HG02798 (cell line): ENCODE measurements around the gene SOS1.
"Not testable (repeated sequence)": the region's sequence is repeated elsewhere in the genome, so short reads cannot be mapped to it uniquely, and the experiment has no call there.

Experiments used
- ATAC-seq: cut with Tn5 transposase; IDR thresholded peaks from one replicate; pipeline ENCODE4 v1.9.1; 2021; ENCODE audit warnings: mild to moderate bottlenecking; ENCODE audit not compliant: unreplicated experiment, poor library complexity

SOS1 gene

DNA sequence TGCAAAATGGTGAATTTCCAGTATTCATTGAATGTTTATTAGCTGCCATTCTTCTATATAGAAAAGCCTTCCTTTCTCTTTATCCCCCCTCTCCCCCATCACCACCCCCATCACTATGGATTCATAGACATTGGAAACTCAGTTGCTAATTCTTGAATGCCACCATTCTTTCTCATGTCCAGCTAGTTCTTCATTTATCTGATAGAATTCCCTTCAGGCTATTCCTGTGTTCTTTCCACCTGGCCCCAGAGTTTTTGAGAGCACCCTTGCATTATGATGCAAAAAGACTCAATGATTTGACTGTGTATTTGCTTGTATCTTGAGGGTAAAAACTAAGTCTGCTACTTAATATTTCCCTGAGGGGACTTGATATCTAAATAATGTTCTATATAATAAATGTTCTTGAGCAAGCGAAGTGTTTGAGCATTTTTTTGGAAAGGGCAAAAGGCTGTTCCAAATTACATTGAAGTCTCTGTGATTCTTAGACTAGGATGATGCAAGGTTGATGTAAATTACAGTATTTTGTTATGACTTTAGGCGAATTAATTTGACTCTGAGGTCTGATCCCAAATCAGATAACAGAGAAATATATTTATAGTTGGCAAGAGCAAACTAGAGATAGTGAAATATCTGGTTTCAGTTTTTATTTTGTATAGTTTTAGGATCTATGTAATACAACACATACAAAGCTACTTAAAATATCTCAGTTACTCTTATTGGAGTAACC, 18.8 kb upstream of the SOS1 start:
- no peak for ATAC-seq

DNA sequence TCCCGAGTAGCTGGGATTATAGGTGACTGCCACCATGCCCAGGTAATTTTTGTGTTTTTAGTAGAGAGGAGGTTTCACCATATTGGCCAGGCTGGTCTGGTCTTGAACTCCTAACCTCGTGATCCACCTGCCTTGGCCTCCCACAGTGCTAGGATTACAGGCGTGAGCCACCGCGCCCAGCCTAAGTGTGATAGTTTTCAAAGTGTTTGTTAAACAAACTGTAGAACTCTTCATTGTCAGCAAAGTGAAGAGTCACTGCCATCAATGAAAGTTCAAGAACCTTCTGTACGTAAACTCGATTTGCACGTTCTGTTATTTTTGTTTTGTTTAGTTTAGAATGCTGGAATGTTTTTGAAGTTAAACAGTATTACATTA, 18.0 kb upstream of the SOS1 start:
- no peak for ATAC-seq

DNA sequence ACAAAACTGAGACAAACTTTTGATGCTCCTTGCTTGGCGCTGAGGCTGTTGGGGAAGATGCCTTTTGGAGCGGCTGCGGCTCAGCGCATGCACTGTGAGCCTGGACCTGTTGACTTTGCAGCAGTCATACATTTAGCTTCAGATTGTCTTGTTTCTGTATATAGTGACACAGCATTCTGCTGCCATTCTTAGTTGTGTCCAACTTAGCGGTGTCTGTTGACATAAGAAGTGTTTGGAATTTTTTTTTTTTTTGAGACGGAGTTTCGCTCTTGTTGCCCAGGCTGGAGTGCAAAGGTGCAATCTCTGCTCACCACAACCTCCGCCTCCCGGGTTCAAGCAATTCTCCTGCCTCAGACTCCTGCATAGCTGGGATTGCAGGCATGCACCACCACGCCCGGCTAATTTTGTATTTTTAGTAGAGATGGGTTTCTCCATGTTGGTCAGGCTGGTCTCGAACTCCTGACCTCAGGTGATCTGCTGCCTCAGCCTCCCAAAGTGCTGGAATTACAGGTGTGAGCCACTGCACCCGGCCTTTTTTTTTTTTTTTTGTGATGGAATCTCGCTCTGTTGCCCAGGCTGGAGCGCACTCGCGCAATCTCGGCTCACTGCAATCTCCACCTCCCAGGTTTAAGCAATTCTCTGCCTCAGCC, 17.5 kb upstream of the SOS1 start:
- not testable (repeated sequence) for ATAC-seq

DNA sequence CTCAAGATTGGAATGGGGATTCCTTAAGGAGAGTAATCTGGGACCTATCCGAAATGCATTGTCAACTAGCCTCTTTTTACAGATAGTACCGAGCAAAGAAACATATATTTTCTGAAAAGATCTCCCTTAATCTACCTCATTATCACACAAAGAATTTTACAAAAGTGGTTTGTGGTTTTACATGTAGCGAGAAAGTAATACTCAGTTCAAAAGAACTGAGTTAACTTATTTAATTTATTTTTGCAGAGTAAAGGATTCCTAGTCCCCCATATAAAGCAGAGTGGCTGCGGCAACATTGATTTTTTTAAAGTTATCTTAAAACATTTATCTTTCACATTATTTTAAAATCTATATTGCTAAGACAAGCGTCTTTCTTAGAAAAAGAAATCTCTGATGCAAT, 15.9 kb upstream of the SOS1 start:
- no peak for ATAC-seq

DNA sequence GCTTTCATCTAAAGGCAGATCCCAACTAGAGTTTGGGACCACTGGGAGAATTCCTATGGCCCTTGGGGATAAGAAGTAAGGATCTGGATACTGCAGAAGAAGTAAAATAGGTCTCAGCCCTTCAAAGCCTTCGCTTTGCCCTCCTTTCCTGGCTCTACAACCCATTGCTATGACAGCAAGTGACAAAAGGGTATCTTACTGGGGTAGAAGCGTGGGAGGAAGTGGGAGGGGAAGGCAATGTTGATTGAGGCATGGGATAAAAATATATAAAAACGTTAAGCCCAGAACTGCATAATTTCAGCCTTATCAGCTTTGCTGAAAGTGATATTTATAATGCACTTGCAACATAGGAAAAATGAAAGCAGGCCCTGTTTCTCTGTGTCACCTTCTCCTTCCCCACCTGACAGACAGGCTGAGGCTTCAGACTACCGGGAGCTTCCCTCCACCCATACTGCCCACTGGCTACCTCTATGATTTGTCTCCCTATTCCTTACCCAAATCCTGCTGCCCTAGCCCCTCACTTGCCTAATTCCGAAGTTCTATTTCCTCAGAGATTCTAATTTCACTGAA, 14.9 kb upstream of the SOS1 start:
- ATAC-seq = no peak

DNA sequence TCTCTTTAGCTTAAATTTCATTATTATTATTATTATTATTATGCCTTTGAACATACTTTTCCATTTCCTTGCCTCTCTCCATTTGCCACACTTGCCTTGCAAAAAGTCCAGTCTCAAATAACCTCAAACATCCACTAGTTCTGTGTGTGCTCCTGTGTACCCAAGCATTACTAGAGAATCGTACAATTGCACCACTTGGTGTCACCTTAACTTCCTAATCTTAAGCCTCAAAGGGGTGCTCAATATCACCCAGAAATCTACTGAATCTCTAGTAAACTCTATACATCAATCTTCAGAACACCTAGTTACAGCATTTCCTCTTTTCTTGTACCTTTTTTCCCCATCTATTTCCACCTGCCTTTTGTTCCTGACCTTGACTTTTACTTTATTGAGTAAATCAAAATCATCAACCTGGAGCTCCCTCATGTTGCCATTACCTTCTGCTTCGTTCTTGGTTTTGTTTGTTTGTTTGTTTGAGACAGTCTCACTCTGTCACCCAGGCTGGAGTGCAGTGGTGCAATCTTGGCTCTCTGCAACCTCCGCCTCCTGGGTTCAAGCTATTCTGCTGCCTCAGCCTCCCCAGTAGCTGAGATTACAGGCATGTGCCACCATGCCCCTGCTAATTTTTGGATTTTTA, 12.5 kb upstream of the SOS1 start:
- no peak for ATAC-seq

DNA sequence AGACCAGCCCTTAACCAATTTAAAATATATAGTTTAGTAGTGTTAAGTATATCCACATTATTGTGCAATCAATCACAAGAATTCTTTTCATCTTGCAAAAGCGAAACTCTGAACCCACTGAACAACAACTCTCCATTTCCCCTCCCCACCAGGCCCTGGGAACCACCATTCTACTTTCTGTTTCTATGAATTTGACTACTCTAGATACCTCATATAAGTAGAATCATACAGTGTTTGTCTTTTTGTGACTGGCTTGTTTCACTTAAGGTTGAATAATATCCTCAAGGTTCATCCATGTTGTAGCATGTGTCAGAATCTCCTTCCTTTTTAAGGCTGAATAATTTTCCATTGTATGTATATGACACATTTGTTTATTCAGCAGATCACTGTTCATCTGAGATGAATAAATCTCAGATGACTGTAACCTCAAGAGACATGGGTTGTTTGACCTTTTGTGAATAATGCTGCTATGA, 8.1 kb upstream of the SOS1 start:
- ATAC-seq = peak; percentile 53

DNA sequence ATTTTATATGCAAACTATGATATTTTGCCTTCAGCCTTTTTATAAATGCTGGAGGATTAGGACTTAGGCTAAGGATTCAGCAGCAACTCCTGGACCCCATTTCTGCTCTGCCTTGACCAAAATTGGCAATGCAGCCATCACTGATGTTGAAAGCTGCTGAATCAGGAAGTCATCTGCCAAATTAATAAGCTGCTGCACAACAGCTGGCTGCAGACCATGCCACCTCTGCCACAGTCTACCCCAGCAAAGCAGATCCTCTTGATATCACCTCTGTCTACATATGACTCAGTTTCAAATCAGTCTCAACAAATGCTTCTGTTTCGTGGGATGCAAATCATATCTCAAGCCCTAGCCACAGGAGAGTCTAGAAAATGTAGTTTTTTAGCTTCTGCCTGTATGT, 7.1 kb upstream of the SOS1 start:
- peak; percentile 43 for ATAC-seq

DNA sequence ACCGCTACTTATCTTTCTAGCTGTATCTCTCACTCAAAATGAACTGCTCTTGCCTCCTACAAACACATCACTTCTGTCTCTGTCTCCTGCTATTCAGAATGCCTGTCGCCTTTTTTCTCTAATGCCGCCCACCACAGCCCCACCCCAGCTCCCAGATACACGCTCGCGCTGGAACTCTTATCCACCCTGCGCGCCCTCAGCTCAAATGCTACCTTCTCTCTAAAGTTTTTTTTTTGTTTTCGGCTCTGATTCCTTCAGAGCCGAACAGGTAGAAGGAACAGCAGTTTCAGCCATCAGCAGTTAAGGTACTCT, 3.9 kb upstream of the SOS1 start:
- ATAC-seq = no peak

DNA sequence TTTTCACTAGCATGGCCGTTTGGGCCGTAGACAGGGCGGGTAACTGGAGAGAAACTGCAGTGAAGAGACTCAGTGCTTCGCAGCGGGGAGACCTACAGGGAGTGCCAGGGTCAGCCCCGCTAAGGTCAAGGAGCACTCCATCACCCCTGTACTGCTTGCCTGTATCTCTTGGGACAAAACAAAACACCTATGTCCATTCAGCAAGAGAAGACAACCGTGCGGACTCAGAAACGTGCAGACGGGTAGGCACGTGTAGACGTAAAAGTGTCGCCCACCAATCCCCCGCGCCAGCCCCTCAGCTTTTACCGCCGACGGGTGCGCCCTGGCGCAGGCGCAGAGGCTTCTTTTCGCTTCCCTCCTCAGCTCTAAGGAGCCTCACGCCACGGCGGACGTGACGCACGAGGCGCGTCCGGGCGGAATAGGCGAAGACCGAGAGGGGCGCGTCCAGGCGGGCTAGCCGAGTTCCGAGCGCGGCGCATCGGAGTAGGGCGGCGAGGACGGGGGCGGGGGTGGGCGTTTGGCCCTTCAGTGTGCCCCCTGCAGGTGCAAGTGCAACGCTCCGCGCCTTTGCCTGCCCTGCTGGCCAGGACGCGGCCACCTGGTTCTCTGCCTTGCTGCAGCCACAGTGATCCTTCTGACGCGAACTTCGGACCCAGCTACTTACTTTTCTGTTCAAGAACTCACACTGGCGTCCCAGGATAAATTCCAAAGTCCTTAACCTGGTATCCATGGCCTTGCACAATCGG, 3.3 kb upstream of the SOS1 start:
- ATAC-seq = peak; percentile 67

DNA sequence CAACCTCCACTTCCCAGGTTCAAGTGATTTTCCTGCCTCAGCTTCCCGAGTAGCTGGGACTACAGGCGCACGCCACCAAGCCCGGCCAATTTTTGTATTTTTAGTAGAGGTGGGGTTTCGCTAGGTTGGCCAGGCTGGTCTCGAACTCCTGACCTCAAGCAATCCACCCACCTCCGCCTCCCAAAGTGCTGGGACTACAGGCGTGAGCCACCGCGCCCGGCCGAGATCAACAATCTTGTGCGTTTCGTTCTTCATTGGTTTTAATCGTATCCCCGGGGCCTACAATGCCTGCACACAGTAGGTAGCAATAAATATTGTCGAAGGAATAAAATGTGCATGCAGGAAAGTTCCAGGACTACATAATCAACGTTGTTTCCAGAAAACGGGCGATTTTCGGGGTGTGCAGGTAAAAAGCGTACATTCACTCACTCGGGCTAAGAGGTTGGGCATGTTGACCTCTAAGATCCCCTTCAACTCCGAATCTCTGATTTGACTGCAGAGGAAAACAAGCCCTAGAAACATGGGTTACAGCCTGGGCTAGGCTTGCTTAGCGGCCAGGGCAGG, 2.7 kb upstream of the SOS1 start:
- ATAC-seq = no peak

DNA sequence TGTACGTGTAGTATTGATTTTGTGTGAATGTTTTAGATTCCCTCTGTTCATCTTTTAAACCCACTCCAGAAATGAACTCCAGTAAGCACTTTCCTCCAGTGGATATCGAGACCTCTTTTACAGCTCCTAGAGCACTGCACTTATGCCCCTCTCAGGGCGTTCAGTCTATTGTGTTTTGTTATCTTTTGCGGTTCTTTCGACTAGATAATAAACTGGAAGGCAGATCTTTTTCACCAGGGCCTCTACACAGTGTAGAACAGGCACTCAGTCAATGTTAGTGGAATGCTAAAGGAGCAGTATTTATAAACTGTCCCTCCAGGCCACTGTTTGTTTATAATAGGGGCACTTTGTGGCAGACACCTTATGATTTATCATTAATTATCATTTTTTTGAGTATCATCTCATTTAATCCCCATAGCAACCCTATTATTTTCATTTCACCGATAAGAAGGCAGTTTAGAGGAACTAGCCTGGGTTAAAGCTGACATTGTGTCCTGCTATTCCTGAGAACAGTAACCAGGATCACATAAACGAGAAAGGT, 742 bp upstream of the SOS1 start:
- ATAC-seq = no peak

DNA sequence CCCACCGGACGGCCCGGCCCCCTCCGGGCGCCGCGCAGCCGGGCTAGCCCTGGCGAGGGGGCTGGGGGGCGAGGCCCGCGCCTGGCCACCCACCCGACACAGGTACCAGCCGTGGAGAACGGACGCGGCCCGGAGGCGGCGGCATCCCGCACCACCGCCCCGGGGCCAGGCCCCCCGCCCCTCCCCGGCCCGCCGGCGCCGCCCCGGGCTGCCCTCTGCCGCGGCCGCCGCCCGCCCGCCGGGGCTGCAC, 405 bp downstream of the SOS1 start:
- peak; percentile 24 for ATAC-seq

DNA sequence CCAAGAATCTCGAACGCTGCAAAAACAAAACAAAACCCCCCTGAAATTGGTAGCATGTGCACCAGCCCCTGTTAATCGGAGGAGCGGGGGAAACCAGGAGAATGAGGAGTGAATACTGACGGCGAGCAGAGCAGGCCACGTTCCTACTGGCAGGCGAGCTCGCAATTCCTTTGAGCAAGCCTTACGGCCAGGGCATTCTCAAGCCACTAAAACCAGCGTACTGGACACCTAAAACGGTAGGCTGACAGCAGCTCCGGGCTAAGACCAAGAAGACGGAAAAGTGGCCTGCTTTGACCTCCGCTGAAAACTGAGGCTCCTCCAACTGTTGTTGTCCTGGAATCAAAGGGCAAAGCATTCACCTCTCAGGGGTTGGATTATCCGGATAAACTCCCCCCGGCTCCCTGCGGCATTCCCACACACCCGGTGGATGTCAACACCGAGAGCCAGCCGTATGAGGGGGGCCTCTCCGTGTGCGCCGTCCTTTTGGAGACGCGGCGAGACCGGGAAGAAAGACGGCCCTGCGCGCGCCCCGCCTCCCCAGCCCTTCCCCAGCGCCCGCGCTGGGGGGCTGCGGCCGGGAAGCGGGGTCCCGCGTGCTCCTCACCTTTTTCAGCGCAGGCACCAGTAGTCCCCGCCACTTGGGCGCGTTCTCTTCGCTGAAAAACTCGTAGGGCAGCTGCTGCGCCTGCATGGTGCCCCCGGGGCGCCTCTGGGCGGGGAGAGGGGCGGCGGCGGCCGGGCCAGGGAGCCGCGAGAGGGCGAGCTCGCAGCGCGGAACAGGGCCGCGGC, 925 bp downstream of the SOS1 start:
- peak; percentile 46 for ATAC-seq

DNA sequence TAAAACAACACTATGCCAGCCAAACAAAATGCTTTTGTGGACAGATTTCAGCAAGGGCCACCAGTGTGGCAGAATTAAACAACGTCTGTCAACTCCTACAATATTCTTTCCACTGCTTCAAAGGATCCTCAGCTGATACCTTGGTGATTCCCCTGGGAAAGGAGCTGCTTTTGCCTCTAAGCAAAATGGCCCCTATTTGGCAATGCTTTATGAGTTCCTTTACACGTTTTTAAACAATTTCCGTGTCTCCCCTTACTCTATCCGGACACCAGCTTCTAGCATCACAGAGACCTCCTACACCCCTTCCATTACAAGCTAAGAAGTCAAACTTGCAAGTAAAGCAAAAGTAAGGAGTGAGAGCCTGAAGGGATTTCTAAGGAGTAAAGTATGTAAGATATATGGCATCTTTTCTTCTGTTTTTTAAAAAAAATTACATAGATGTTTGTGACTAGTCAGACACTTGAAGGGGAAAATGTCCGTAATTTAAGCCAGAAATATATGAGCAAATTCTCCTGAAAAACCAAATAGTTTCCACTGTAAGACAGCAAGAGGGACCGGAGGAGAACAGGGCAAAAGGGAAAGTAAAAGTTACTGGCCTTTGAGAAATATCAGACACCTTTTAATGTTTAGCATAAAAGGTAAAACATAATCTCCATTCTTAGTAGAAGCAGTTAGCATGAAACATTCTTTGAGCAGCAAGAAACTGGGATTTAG, 1.9 kb downstream of the SOS1 start:
- no peak for ATAC-seq

DNA sequence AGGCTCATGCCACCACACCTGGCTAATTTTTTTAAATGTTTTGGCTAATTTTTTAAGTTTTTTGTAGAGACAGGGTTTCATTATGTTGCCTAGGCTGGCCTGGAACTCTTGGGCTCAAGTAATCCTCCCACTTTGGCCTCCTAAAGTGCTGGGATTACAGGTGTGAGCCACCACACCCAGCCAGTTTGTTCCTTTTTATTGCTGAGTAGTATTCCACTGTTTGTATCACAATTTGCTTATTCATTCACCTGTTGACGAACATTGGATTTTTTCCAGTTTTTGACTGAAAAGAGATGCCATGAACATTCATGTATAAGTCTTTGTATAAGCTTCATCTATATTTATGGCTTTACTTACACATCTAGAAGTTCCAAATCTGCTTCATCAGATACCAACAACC, 5.3 kb downstream of the SOS1 start:
- no peak for ATAC-seq

DNA sequence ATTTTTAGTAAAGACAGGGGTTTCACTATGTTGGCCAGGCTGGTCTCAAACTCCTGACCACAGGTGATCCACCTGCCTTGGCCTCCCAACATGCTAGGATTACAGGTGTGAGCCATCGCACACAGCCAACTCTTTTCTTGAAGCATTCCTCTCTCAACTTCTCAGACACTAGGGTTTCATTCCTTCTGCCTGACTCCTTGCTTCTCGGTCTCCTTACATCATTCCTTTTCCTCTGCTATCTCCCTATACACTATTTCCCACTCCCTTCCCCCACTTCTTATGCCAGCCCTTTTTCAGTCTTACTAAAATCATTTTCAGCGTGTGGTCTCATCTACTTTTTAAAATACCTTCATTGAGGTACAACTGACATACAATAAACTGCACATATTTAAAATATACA, 6.1 kb downstream of the SOS1 start:
- ATAC-seq = no peak

DNA sequence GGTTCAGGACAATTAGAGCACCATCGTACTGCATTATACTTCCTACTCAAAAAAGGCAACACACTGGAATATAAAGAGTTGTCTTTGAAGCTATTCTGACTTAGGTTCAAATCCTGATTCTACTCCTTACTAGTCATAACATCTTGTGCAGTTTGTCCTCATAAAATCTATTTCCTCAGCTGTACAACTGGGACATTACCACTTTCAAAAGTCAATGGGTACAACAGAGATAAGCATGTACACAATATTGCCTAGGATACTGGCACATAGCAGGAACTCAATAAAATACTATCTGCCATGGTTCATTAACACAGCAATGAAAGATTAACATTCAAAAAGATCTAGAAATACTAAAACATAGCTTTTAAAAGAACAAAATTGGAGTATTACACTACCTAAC, 11.3 kb downstream of the SOS1 start:
- no peak for ATAC-seq

DNA sequence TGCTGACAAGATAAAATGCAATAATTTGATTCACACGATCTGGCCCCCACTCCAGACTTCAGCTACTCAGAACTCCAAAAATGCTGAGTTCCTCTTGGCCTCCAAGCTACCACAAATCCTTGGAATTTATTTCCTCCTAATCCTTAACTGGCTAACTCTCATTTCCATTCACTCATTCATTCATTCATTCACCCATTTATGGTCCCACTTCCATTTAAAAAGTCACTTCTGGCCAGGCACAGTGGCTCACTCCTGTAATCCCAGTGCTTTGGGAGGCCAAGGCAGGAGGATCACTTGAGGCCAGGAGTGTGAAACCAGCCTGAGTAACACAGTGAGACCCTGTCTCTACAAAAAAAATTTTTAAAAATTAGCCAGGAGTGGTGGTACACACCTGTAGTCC, 12.5 kb downstream of the SOS1 start:
- ATAC-seq = no peak
